Kidney (tissue), 14 donors: ENCODE measurements around the gene DHX9. TPM values are rescaled to one million over a fixed set of nuclear protein-coding genes. Genes with fewer than 3 reads are reported as not detected.

Experiments used
- DNase-seq, 5 donors: peaks; one replicate each; pipeline ENCODE4 v3.0.0-alpha.2; 2013 to 2020
- FAIRE-seq: peaks from 2 replicates; lab custom pipeline; 2012; peaks lifted over from hg19 to GRCh38; lab: Jason Lieb, UNC
- H3K27ac ChIP-seq, 2 donors: one replicate each; pipeline ENCODE4 v1.7.0; 2013; ENCODE audit warnings: low read depth in 2 of 2, low read length in 2 of 2, inconsistent platforms in 1 of 2
- H3K27me3 ChIP-seq: one replicate; pipeline ENCODE4 v1.7.1; 2013; ENCODE audit warnings: low read length, inconsistent platforms; ENCODE audit not compliant: control insufficient read depth, insufficient read depth
- H3K36me3 ChIP-seq, 3 donors: one replicate each; pipeline versions ENCODE4 v1.7.0 to v1.7.1; 2013; ENCODE audit warnings: low read length in 3 of 3, control low read depth in 1 of 3, inconsistent platforms in 1 of 3; ENCODE audit not compliant: insufficient read depth in 3 of 3, control insufficient read depth in 2 of 3
- H3K4me1 ChIP-seq, 3 donors: one replicate each; pipeline versions ENCODE4 v1.7.0 to v1.7.1; 2013; ENCODE audit warnings: low read length in 3 of 3, inconsistent platforms in 1 of 3, low read depth in 1 of 3; ENCODE audit not compliant: control insufficient read depth in 2 of 3, insufficient read depth in 2 of 3
- H3K4me3 ChIP-seq, 3 donors: one replicate each; pipeline versions ENCODE4 v1.7.0 to v1.8.1; 2013; ENCODE audit warnings: low read length in 3 of 3, control low read depth in 1 of 3, inconsistent platforms in 1 of 3
- H3K9ac ChIP-seq, 3 donors: one replicate each; pipeline versions ENCODE4 v1.7.0 to v1.7.1; 2013; ENCODE audit warnings: low read length in 3 of 3, control low read depth in 1 of 3, inconsistent platforms in 1 of 3
- H3K9me3 ChIP-seq, 3 donors: one replicate each; pipeline versions ENCODE4 v1.7.0 to v1.7.1; 2013; ENCODE audit warnings: low read length in 3 of 3, control low read depth in 1 of 3, inconsistent platforms in 1 of 3; ENCODE audit not compliant: control insufficient read depth in 2 of 3, insufficient read depth in 1 of 3
- CTCF ChIP-seq: IDR thresholded peaks from 3 replicates; pipeline ENCODE4 v1.5.1; 2012; ENCODE audit warnings: mild to moderate bottlenecking, moderate library complexity, borderline replicate concordance; ENCODE audit not compliant: insufficient read depth; ENCODE audit errors: extremely low read depth
- intact Hi-C: fragments of 100-400 bp; cut with DNase I; formaldehyde crosslinking; loops from one replicate; pipeline ENCODE4 v1.11.1; 2022
- polyA plus RNA-seq: library from polyadenylated mRNA; stranded (reverse); fragments of 350-450 nt; fragmentation: Illumina TruSeq; extraction: RNeasy Lipid Tissue Mini Kit (QIAGEN cat#74804); gene quantifications from one replicate; pipeline ENCODE4 v1.2.3, GENCODE V29; 2014; ENCODE audit warnings: low read depth, low replicate concordance; ENCODE audit not compliant: insufficient read depth
- total RNA-seq: library from RNA; stranded (reverse); fragmentation: NEBNext Ultra II Directional; extraction: Animal tissue kit (Norgen Biotek cat#: 25700); gene quantifications from one replicate; pipeline ENCODE4 v1.2.1, GENCODE V29; 2021
- donor health status: control.
- donor health status: control.
- donor health status: control.
- donor health status: control.
- donor health status: control.
- donor health status: DM: yes; HTN: yes; CAD: no.
- donor health status: Normal renal cell carcinoma (clear cell type).

The DHX9 gene
- total and polyA plus RNA-seq, 2 donors from 2014 or later: 72.3 to 152 TPM

GRCh38 chr1:182884872-182885271, 45.7 kb downstream of the DHX9 start:
- TF ChIP-seq CTCF: no peak
- no peak overlapping the region for H3K27ac ChIP-seq
- no peaks in the 10 kb centered on the region for H3K4me1 ChIP-seq
- no peak for DNase-seq
- FAIRE-seq: no peak
- intact Hi-C loops: no loop called here
- H3K4me3 ChIP-seq: no peak overlapping the region
- no peaks in the 10 kb centered on the region for H3K9me3 ChIP-seq
- no peaks in the 10 kb centered on the region for H3K27me3 ChIP-seq
- no peak overlapping the region for H3K9ac ChIP-seq
- peaks cover 31 to 82% (median 53%) of the 10 kb centered on the region in 3 donors for H3K36me3 ChIP-seq

- Histone ChIP-seq H3K9ac (no peak overlapping the region), H3K4me1 (no peaks in the 10 kb centered on the region), H3K36me3 (peaks cover 31 to 78% (median 48%) of the 10 kb centered on the region in 3 donors), H3K27me3 (no peaks in the 10 kb centered on the region), H3K9me3 (no peaks in the 10 kb centered on the region), H3K4me3 (no peak overlapping the region), H3K27ac (no peak overlapping the region)
- no peak for DNase-seq
- intact Hi-C loops: no loop called here
- FAIRE-seq: no peak
- no peak for TF ChIP-seq CTCF
Observed at GRCh38 chr1:182885591-182885990, 46.4 kb downstream of the DHX9 start.

- H3K9me3 ChIP-seq: no peaks in the 10 kb centered on the region
- no peak overlapping the region for H3K27ac ChIP-seq
- no peak overlapping the region for H3K9ac ChIP-seq
- FAIRE-seq: no peak
- no peak for TF ChIP-seq CTCF
- H3K27me3 ChIP-seq: no peaks in the 10 kb centered on the region
- no peaks in the 10 kb centered on the region for H3K4me1 ChIP-seq
- intact Hi-C loops: no loop called here
- no peak for DNase-seq
- peaks cover 26 to 66% (median 41%) of the 10 kb centered on the region in 3 donors for H3K36me3 ChIP-seq
- no peak overlapping the region for H3K4me3 ChIP-seq
Observed at GRCh38 chr1:182886985-182887384, 47.8 kb downstream of the DHX9 start.
